PC-3 (cell line): ENCODE data around the gene ACAP3.

ENCODE experiments used
- EZH2phosphoT487 ChIP-seq: fragments of 300-600 bp; sonication (generic); IDR thresholded peaks from 2 replicates; pipeline ENCODE4 v1.6.1; 2018; ENCODE audit warnings: mild to moderate bottlenecking, antibody characterized with exemption, low read length, borderline replicate concordance
- TF ChIP-seq, protein P1 (sequence below): fragments of 300-600 bp; sonication (generic); conservative IDR thresholded peaks from 2 replicates; pipeline ENCODE4 v1.5.1; 2017; ENCODE audit warnings: antibody characterized with exemption, low read depth, mild to moderate bottlenecking, low read length

DNA sequence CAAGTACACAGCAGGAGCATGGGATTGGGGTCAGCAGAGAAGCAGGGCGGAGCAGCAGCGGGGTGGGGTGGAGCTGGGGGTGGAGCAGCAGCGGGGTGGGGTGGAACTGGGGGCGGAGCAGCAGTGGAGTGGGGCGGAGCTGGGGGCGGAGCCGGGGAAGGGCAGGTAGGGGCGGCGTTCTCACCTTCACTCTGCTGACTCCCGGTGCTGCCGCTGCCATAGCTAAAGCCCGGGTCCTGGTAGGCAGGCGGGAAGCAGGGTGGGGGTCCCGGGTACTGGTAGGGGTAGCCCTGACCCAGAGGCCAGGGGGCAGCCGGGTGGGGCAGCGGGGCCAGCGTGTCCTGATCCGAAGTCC, 30.0 kb upstream of the ACAP3 start:
- no peak for TF ChIP-seq EZH2phosphoT487
- TF ChIP-seq, protein P1, sequence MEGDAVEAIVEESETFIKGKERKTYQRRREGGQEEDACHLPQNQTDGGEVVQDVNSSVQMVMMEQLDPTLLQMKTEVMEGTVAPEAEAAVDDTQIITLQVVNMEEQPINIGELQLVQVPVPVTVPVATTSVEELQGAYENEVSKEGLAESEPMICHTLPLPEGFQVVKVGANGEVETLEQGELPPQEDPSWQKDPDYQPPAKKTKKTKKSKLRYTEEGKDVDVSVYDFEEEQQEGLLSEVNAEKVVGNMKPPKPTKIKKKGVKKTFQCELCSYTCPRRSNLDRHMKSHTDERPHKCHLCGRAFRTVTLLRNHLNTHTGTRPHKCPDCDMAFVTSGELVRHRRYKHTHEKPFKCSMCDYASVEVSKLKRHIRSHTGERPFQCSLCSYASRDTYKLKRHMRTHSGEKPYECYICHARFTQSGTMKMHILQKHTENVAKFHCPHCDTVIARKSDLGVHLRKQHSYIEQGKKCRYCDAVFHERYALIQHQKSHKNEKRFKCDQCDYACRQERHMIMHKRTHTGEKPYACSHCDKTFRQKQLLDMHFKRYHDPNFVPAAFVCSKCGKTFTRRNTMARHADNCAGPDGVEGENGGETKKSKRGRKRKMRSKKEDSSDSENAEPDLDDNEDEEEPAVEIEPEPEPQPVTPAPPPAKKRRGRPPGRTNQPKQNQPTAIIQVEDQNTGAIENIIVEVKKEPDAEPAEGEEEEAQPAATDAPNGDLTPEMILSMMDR = no peak
